ENCODE data around the gene TP53I3. TPM values are rescaled to one million over a fixed set of nuclear protein-coding genes. Genes with fewer than 3 reads are reported as not detected.

Gene TP53I3
- total RNA-seq, 2 donors from 2014 or later: 3.1 to 13.0 TPM

DNA sequence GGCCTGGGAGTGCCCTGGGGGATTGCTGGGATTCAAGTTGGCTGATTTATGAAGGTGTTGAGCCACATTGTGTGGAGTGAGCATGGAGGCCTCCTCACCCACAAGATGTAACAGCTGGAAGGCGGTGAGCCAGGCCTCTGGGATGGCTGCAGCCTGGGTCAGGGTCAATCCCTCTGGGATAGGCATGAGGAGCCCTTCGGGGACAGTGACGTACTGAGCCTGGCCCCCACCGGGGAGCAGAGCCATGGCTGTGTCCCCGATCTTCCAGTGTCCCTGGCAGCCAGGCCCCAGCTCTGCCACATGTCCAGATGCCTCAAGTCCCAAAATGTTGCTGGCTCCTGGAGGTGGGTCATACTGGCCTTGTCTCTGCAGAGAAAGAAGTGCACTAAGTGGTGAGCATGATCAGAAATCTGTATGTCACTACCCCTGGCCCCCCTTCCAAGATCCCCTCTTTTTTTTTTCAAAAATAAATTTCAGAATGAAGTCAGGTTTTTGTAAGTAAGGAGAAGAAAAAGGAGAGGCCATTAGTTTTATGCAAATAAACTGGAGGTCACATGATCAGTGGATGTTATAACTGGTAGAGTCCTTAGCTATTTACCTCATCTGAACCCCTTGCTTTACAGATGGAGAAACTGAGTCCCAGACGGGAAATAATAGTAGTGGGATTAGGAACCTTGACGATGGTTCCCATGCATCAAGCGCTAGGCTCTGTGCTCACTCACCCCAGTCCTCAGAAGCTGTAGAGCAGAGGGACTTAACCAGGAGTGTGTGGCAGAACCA, 1.7 kb downstream of the TP53I3 start:
- Histone ChIP-seq H3K9me3 (no peaks in the 10 kb centered on the region), H3K4me1 (ENCODE audit: control insufficient read depth in 1 of 2, low read depth in 2 of 2) (peaks cover 7 to 20% of the 10 kb centered on the region in 2 donors), H3K27me3 (replicated peaks; ENCODE audit: insufficient read depth) (no peaks in the 10 kb centered on the region), H3K27ac (peak overlapping the region; percentile 81 to 87), H3K36me3 (peaks cover 7% of the 10 kb centered on the region), H3K4me3 (peak overlapping the region; percentile 74)
- DNase-seq (ENCODE audit: low spot score) (no peak), ATAC-seq (ENCODE audit: insufficient number of reproducible peaks, low FRiP score, low read depth) (no peak)
- TF ChIP-seq, protein P1, sequence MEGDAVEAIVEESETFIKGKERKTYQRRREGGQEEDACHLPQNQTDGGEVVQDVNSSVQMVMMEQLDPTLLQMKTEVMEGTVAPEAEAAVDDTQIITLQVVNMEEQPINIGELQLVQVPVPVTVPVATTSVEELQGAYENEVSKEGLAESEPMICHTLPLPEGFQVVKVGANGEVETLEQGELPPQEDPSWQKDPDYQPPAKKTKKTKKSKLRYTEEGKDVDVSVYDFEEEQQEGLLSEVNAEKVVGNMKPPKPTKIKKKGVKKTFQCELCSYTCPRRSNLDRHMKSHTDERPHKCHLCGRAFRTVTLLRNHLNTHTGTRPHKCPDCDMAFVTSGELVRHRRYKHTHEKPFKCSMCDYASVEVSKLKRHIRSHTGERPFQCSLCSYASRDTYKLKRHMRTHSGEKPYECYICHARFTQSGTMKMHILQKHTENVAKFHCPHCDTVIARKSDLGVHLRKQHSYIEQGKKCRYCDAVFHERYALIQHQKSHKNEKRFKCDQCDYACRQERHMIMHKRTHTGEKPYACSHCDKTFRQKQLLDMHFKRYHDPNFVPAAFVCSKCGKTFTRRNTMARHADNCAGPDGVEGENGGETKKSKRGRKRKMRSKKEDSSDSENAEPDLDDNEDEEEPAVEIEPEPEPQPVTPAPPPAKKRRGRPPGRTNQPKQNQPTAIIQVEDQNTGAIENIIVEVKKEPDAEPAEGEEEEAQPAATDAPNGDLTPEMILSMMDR (IDR thresholded peaks at IDR 0.05): no peak

- Histone ChIP-seq H3K4me3 (no peak overlapping the region), H3K4me1 (ENCODE audit: control insufficient read depth in 1 of 2, low read depth in 2 of 2) (peaks cover 7 to 26% of the 10 kb centered on the region in 2 donors), H3K9me3 (no peaks in the 10 kb centered on the region), H3K27me3 (replicated peaks; ENCODE audit: insufficient read depth) (no peaks in the 10 kb centered on the region), H3K27ac (no peak overlapping the region), H3K36me3 (peaks cover 7% of the 10 kb centered on the region)
- TF ChIP-seq, protein P1 (IDR thresholded peaks at IDR 0.05): no peak
- no peak for ATAC-seq (ENCODE audit: insufficient number of reproducible peaks, low FRiP score, low read depth)
- DNase-seq (ENCODE audit: low spot score): no peak
Observed at GRCh38 chr2:24080701-24081100, 3.9 kb downstream of the TP53I3 start.

DNA sequence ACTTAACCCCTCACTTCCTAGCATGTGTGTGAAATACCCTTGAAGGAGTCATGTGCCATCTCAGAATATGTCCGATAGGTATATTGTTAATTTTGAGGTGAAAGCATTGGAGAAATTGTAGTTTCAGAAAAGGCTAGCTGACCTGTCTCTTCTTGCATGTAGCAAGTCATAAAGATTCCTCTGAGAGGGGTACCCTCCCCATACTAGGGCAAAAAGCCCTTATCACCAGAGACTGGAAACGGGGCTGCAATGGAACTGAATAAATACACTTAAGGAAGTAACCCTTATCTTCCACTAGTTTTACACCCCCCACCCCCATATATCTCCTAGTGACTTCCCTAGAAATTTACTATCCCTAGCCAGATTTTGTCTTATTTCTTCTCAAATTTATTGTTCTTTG, 6.8 kb downstream of the TP53I3 start:
- Histone ChIP-seq H3K27ac (peak overlapping the region; percentile 92 to 93), H3K27me3 (replicated peaks; ENCODE audit: insufficient read depth) (no peaks in the 10 kb centered on the region), H3K36me3 (peaks cover 7% of the 10 kb centered on the region), H3K4me1 (ENCODE audit: control insufficient read depth in 1 of 2, low read depth in 2 of 2) (peaks cover 0 to 17% of the 10 kb centered on the region in 2 donors), H3K9me3 (no peaks in the 10 kb centered on the region), H3K4me3 (peak overlapping the region; percentile 96)
- TF ChIP-seq, protein P1 (IDR thresholded peaks at IDR 0.05): no peak
- ATAC-seq (ENCODE audit: insufficient number of reproducible peaks, low FRiP score, low read depth) (no peak), DNase-seq (ENCODE audit: low spot score) (no peak)

DNA sequence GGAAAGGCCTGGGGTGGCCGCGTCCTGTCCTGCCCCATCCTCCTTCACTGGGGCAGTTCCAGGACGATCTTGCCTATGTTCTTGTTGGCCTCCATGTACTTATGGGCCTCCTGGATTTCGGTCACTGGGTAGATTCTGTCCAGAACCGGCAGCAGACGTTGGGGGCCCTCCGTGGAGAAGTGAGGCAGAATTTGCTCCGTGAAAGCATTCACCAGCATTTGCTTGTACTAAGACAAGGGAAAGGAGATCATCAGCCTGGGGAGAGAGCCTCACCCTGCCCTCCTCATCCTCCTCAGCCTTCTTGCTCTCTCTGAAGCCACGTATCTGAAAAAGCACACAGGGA, 7.1 kb downstream of the TP53I3 start:
- H3K27me3 ChIP-seq (replicated peaks; ENCODE audit: insufficient read depth): no peaks in the 10 kb centered on the region
- TF ChIP-seq, protein P1 (IDR thresholded peaks at IDR 0.05): no peak
- peaks cover 9% of the 10 kb centered on the region for H3K36me3 ChIP-seq
- DNase-seq (ENCODE audit: low spot score) (no peak), ATAC-seq (ENCODE audit: insufficient number of reproducible peaks, low FRiP score, low read depth) (no peak)
- H3K27ac ChIP-seq: peak overlapping the region; percentile 92 to 93
- H3K9me3 ChIP-seq: no peaks in the 10 kb centered on the region
- H3K4me1 ChIP-seq (ENCODE audit: control insufficient read depth in 1 of 2, low read depth in 2 of 2): peaks cover 0 to 17% of the 10 kb centered on the region in 2 donors
- H3K4me3 ChIP-seq: peak overlapping the region; percentile 96

- ATAC-seq (ENCODE audit: insufficient number of reproducible peaks, low FRiP score, low read depth) (no peak), DNase-seq (ENCODE audit: low spot score) (peak; percentile 6)
- no peaks in the 10 kb centered on the region for H3K9me3 ChIP-seq
- TF ChIP-seq, protein P1 (IDR thresholded peaks at IDR 0.05): no peak
- H3K36me3 ChIP-seq: peaks cover 8% of the 10 kb centered on the region
- H3K4me3 ChIP-seq: peak overlapping the region; percentile 96
- peak overlapping the region; percentile 92 to 93 for H3K27ac ChIP-seq
- H3K27me3 ChIP-seq (replicated peaks; ENCODE audit: insufficient read depth): no peaks in the 10 kb centered on the region
- H3K4me1 ChIP-seq (ENCODE audit: control insufficient read depth in 1 of 2, low read depth in 2 of 2): peaks cover 0 to 17% of the 10 kb centered on the region in 2 donors
Observed at GRCh38 chr2:24076849-24077534, 7.6 kb downstream of the TP53I3 start.
